ENCODE measurements around the gene TTLL12.

TTLL12 gene

GRCh38 chr22:43159484-43160178 is 27.3 kb downstream of the TTLL12 start:
- Histone ChIP-seq H3K79me2 (ENCODE audit: low read length) (no peaks in the 10 kb centered on the region), H3K9me3 (replicated peaks; ENCODE audit: insufficient read depth, low read length) (no peaks in the 10 kb centered on the region), H3K9me2 (replicated peaks; ENCODE audit: insufficient read depth, low read length) (no peaks in the 10 kb centered on the region), H3K9ac (ENCODE audit: low read length) (no peak overlapping the region), H3K27me3 (replicated peaks; ENCODE audit: insufficient read depth, low read length) (no peaks in the 10 kb centered on the region), H3K4me3 (ENCODE audit: low read length) (no peak overlapping the region), H3K4me1 (ENCODE audit: low read length) (no peaks in the 10 kb centered on the region), H2AFZ (ENCODE audit: low read length) (no peak overlapping the region), H4K20me1 (ENCODE audit: insufficient read depth, low read length) (no peaks in the 10 kb centered on the region), H3K4me2 (ENCODE audit: low read depth, low read length) (no peak overlapping the region), H3K36me3 (replicated peaks; ENCODE audit: insufficient read depth, low read length) (no peaks in the 10 kb centered on the region), H3F3A (ENCODE audit: insufficient read depth, low read length) (no peaks in the 10 kb centered on the region), H3K27ac (ENCODE audit: low read length) (no peak overlapping the region)
- DNase-seq = no peak
- TF ChIP-seq EZH2phosphoT487 (IDR thresholded peaks at IDR 0.05; ENCODE audit: low read length) (no peak), EZH2 (optimal IDR thresholded peaks at IDR 0.05; ENCODE audit: low read depth, low read length) (no peak), CTCF (IDR thresholded peaks at IDR 0.05; ENCODE audit: low read length) (peak; percentile 21)

DNA sequence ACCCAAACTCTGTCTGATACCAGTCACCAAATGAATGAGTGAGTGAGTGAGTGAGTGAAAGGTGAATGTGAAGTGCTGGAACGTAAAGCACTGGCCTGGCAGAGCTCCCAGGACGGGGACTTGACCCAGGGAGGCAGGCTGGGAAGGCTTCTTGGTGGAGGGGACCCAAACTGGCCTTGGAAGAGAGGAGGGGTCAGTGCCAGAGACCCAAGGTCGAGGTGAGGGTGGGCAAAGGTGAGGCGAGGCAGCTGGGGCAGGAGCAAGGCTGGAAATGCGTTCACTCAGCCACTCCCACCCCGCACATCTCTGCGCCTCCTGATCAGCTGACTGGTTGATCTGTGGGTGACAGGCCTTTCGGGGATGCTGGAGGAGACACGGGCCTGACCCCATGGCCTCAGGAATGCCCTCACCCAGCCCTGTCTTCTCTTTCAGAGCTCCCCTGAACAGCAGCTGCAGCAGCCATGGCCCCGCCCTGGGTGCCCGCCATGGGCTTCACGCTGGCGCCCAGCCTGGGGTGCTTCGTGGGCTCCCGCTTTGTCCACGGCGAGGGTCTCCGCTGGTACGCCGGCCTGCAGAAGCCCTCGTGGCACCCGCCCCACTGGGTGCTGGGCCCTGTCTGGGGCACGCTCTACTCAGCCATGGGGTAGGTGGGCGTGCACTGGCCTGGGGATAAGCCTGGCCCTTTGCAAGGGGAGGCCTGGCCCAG is 28.0 kb downstream of the TTLL12 start:
- Histone ChIP-seq H3K4me2 (ENCODE audit: low read depth, low read length) (no peak overlapping the region), H3K4me1 (ENCODE audit: low read length) (no peaks in the 10 kb centered on the region), H3K36me3 (replicated peaks; ENCODE audit: insufficient read depth, low read length) (no peaks in the 10 kb centered on the region), H3K9ac (ENCODE audit: low read length) (no peak overlapping the region), H3F3A (ENCODE audit: insufficient read depth, low read length) (no peaks in the 10 kb centered on the region), H3K27me3 (replicated peaks; ENCODE audit: insufficient read depth, low read length) (no peaks in the 10 kb centered on the region), H3K4me3 (ENCODE audit: low read length) (no peak overlapping the region), H2AFZ (ENCODE audit: low read length) (no peak overlapping the region), H3K27ac (ENCODE audit: low read length) (no peak overlapping the region), H3K79me2 (ENCODE audit: low read length) (no peaks in the 10 kb centered on the region), H4K20me1 (ENCODE audit: insufficient read depth, low read length) (no peaks in the 10 kb centered on the region), H3K9me3 (replicated peaks; ENCODE audit: insufficient read depth, low read length) (no peaks in the 10 kb centered on the region), H3K9me2 (replicated peaks; ENCODE audit: insufficient read depth, low read length) (no peaks in the 10 kb centered on the region)
- DNase-seq = no peak
- TF ChIP-seq EZH2 (optimal IDR thresholded peaks at IDR 0.05; ENCODE audit: low read depth, low read length) (no peak), EZH2phosphoT487 (IDR thresholded peaks at IDR 0.05; ENCODE audit: low read length) (no peak), CTCF (IDR thresholded peaks at IDR 0.05; ENCODE audit: low read length) (no peak)

GRCh38 chr22:43157874-43158546 is 28.9 kb downstream of the TTLL12 start:
- H4K20me1 ChIP-seq (ENCODE audit: insufficient read depth, low read length) = no peaks in the 10 kb centered on the region
- no peak overlapping the region for H3K4me3 ChIP-seq (ENCODE audit: low read length)
- no peak overlapping the region for H3K27ac ChIP-seq (ENCODE audit: low read length)
- no peaks in the 10 kb centered on the region for H3F3A ChIP-seq (ENCODE audit: insufficient read depth, low read length)
- H3K9me2 ChIP-seq (replicated peaks; ENCODE audit: insufficient read depth, low read length) = no peaks in the 10 kb centered on the region
- no peak overlapping the region for H2AFZ ChIP-seq (ENCODE audit: low read length)
- H3K27me3 ChIP-seq (replicated peaks; ENCODE audit: insufficient read depth, low read length) = no peaks in the 10 kb centered on the region
- no peak for DNase-seq
- no peaks in the 10 kb centered on the region for H3K36me3 ChIP-seq (replicated peaks; ENCODE audit: insufficient read depth, low read length)
- H3K4me1 ChIP-seq (ENCODE audit: low read length) = no peaks in the 10 kb centered on the region
- H3K9ac ChIP-seq (ENCODE audit: low read length) = no peak overlapping the region
- no peaks in the 10 kb centered on the region for H3K79me2 ChIP-seq (ENCODE audit: low read length)
- TF ChIP-seq CTCF (IDR thresholded peaks at IDR 0.05; ENCODE audit: low read length) = no peak
- TF ChIP-seq EZH2phosphoT487 (IDR thresholded peaks at IDR 0.05; ENCODE audit: low read length) = no peak
- TF ChIP-seq EZH2 (optimal IDR thresholded peaks at IDR 0.05; ENCODE audit: low read depth, low read length) = no peak
- H3K4me2 ChIP-seq (ENCODE audit: low read depth, low read length) = no peak overlapping the region
- H3K9me3 ChIP-seq (replicated peaks; ENCODE audit: insufficient read depth, low read length) = no peaks in the 10 kb centered on the region
